HepG2 (cell line): Measurements from ENCODE around the gene MCF2L. TPM values are rescaled to one million over a fixed set of nuclear protein-coding genes. Genes with fewer than 3 reads are reported as not detected.
"Not testable (repeated sequence)": the region's sequence is repeated elsewhere in the genome, so short reads cannot be mapped to it uniquely, and the experiment has no call there.

Source experiments
- ATAC-seq: fragments of 200-7000 bp; cut with Tn5 transposase; 3 replicates; pipeline ENCODE4 v1.9.1; 2020; ENCODE audit warnings: mild to moderate bottlenecking, moderate library complexity
- BruUV-seq: library from RNA; stranded (reverse); fragments of 400-500 nt; replicated peaks from 2 replicates; lab custom pipeline; 2021; lab: Mats Ljungman, UMichigan
- CTCF ChIA-PET: fragments of 300-600 bp; formaldehyde crosslinking; extraction: SDS; loops from one replicate; lab custom pipeline; 2021; ENCODE audit warnings: low total read pairs, inconsistent platforms, low intra/inter-chr PET ratio; lab: Yijun Ruan, JAX
- POLR2A ChIA-PET: fragments of 350-600 bp; sonication (Branson Sonifier 250); formaldehyde crosslinking; loops from one replicate; lab custom pipeline; 2020; ENCODE audit warnings: antibody characterized with exemption, inconsistent platforms; lab: Yijun Ruan, JAX
- DNase-seq: peaks from one replicate; pipeline ENCODE4 v3.0.0-alpha.2; 2015; ENCODE audit warnings: low spot score
- FAIRE-seq: peaks from 3 replicates; lab custom pipeline; 2011; peaks lifted over from hg19 to GRCh38; lab: Jason Lieb, UNC
- H2AFZ ChIP-seq: one replicate; pipeline ENCODE4 v1.6.1; 2011; ENCODE audit warnings: low read length, inconsistent platforms
- H3K27ac ChIP-seq: fragments of 300-600 bp; 3 replicates; pipeline ENCODE4 v1.8.0; 2011; ENCODE audit warnings: mixed run types, mild to moderate bottlenecking, mixed read lengths, low read length, inconsistent platforms; ENCODE audit not compliant: insufficient read depth; ENCODE audit errors: extremely low read length
- H3K27me3 ChIP-seq, 2 experiments: fragments of 200-600 bp in 1 of 2; 2 replicates in 1 of 2; 3 replicates in 1 of 2; pipeline versions ENCODE4 v1.6.0 to v1.8.0; 2011; ENCODE audit warnings: low read length in 2 of 2, mild to moderate bottlenecking in 2 of 2, moderate library complexity in 2 of 2, inconsistent platforms in 1 of 2; ENCODE audit not compliant: insufficient read depth in 2 of 2, control insufficient read depth in 1 of 2
- H3K36me3 ChIP-seq, 2 experiments: fragments of 200-600 bp in 1 of 2; replicated peaks in 1 of 2; 2 replicates in 1 of 2; 3 replicates in 1 of 2; pipeline versions ENCODE4 v1.5.1 to v1.8.0; 2011; ENCODE audit warnings: low read length in 2 of 2, inconsistent platforms in 1 of 2; ENCODE audit not compliant: insufficient read depth in 2 of 2, control insufficient read depth in 1 of 2
- H3K4me1 ChIP-seq: 2 replicates; pipeline ENCODE4 v1.5.1; 2012; ENCODE audit warnings: low read length, inconsistent platforms; ENCODE audit not compliant: insufficient read depth
- H3K4me2 ChIP-seq: 2 replicates; pipeline ENCODE4 v1.6.0; 2011; ENCODE audit warnings: low read depth, low read length, inconsistent platforms
- H3K4me3 ChIP-seq, 3 experiments: fragments of 200-600 bp in 1 of 3; sonication (generic), shearing (Covaris generic) in 1 of 3; replicated peaks in 1 of 3; 2 replicates each; pipeline ENCODE4 v1.5.1; 2011 to 2016; ENCODE audit warnings: low read length in 3 of 3, inconsistent platforms in 2 of 3, low read depth in 2 of 3, mild to moderate bottlenecking in 2 of 3, control low read depth in 1 of 3, mixed read lengths in 1 of 3; ENCODE audit not compliant: insufficient read depth in 1 of 3
- H3K79me2 ChIP-seq: one replicate; pipeline ENCODE4 v1.6.1; 2011; ENCODE audit warnings: low read length, inconsistent platforms; ENCODE audit not compliant: insufficient read depth
- H3K9ac ChIP-seq: 2 replicates; pipeline ENCODE4 v1.6.0; 2011; ENCODE audit warnings: mild to moderate bottlenecking, low read depth, low read length, inconsistent platforms; ENCODE audit not compliant: insufficient read depth
- H3K9me3 ChIP-seq: 2 replicates; pipeline ENCODE4 v1.5.1; 2012; ENCODE audit warnings: mild to moderate bottlenecking, low read length
- H4K20me1 ChIP-seq: 2 replicates; pipeline ENCODE4 v1.6.0; 2011; ENCODE audit warnings: inconsistent platforms, mild to moderate bottlenecking, low read length, moderate library complexity; ENCODE audit not compliant: insufficient read depth
- KDM5A ChIP-seq: fragments of 200-600 bp; sonication (generic); IDR thresholded peaks from 2 replicates; pipeline ENCODE4 v1.7.0; 2018; ENCODE audit warnings: antibody characterized with exemption, mild to moderate bottlenecking, low read length, borderline replicate concordance
- RBFOX2 ChIP-seq: fragments of 200-400 bp; formaldehyde crosslinking; IDR thresholded peaks from 2 replicates; pipeline ENCODE4 v1.6.1; 2017; ENCODE audit warnings: low read depth, mild to moderate bottlenecking, low read length
- WGBS: methylation state at CpG from one replicate; pipeline ENCODE4 v1.1.6; 2017; ENCODE audit warnings: low lambda C conversion rate; 5-methylcytosine and 5-hydroxymethylcytosine counted together
- in situ Hi-C: cut with HindIII; loops from 2 replicates; pipeline ENCODE4 v1.10.0; 2017; ENCODE audit warnings: low pct_unique_long_range_greater_than_20kb; ENCODE audit not compliant: extremely low pct_ligation_motif_present
- intact Hi-C: fragments of 100-400 bp; cut with micrococcal nuclease; formaldehyde crosslinking; loops from one replicate; pipeline ENCODE4 v1.10.0; 2022; ENCODE audit not compliant: unreplicated experiment
- polyA plus RNA-seq, 8 experiments: library from polyadenylated mRNA; depleted of rRNA in 3 of 8; stranded (reverse) in 7 of 8; unstranded in 1 of 8; fragments of >200 nt; fragmentation: Illumina TruSeq in 4 of 8; extraction: Trizol in 4 of 8; gene quantifications; 2 replicates each; pipeline versions ENCODE4 v1.2.1 to v1.2.3, GENCODE V29; 2011 to 2016; ENCODE audit warnings: low read depth in 4 of 8, missing spikeins in 1 of 8, mixed read lengths in 1 of 8; ENCODE audit not compliant: insufficient read depth in 1 of 8
- total RNA-seq, 5 experiments: library from RNA; depleted of rRNA; stranded (reverse); fragments of >200 nt; fragmentation: Illumina TruSeq; extraction: Trizol; gene quantifications; 2 replicates each; pipeline ENCODE4 v1.2.3, GENCODE V29; 2016; ENCODE audit warnings: low read depth in 1 of 5
- TF ChIP-seq, protein P1 (sequence below): sonication (generic); formaldehyde crosslinking; IDR thresholded peaks from 2 replicates; pipeline ENCODE4 v1.8.0; 2022; ENCODE audit warnings: mild to moderate bottlenecking, missing genetic modification reagents; ENCODE audit not compliant: insufficient replicate concordance

MCF2L gene
- total and polyA plus RNA-seq, 2 of the 13 experiments (the other 11 are each of a cell fraction or from before 2014, with no cell fraction given): 19.4 to 28.4 TPM

GRCh38 chr13:113110852-113111315 lies 141.9 kb downstream of the MCF2L start:
- Histone ChIP-seq H3K79me2 (peaks cover 5% of the 10 kb centered on the region), H4K20me1 (no peaks in the 10 kb centered on the region), H3K4me3 (no peak overlapping the region), H3K36me3 (peaks cover 0 to 1% of the 10 kb centered on the region in 2 experiments; a peak in 1 of 5 replicates)
- over 99% methylated on average over 21 of the region's 49 CpGs for WGBS
- TF ChIP-seq KDM5A: no peak
- peak; percentile 14; the same call in 1 of the 2 replicates for TF ChIP-seq RBFOX2
- TF ChIP-seq, all 625 proteins: peak for 1
- CTCF ChIA-PET: no interaction called here
- H2AFZ ChIP-seq: no peak overlapping the region
- ATAC-seq (no peak), FAIRE-seq (no peak), DNase-seq (no peak)
- H3K27ac ChIP-seq: no peak overlapping the region
- intact Hi-C loops: no loop called here
- POLR2A ChIA-PET: no interaction called here
- H3K9ac ChIP-seq: no peak overlapping the region
- H3K27me3 ChIP-seq: no peaks in the 10 kb centered on the region
- in situ Hi-C loops: no loop called here
- peaks cover 22% of the 10 kb centered on the region for H3K4me1 ChIP-seq
- no peak overlapping the region for H3K4me2 ChIP-seq
- no TSS peak for BruUV-seq
- H3K9me3 ChIP-seq: no peaks in the 10 kb centered on the region

DNA sequence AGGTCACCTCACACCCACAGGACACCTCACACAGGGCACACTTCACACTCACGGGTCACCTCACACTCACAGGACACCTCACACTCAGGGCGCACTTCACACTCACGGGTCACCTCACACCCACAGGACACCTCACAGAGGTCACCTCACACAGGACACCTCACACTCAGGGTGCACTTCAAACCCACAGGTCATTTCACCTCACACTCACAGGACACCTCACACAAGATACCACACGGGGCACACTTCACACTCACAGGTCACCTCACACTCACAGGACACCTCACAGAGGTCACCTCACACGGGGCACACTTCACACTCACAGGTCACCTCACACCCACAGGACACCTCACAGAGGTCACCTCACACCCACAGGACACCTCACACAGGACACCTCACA lies 142.8 kb downstream of the MCF2L start:
- ATAC-seq, H3K27me3 ChIP-seq, H3K9me3 ChIP-seq, H3K9ac ChIP-seq, H3K79me2 ChIP-seq, H3K27ac ChIP-seq, H2AFZ ChIP-seq, H3K36me3 ChIP-seq, POLR2A ChIA-PET, intact Hi-C loops, BruUV-seq, H4K20me1 ChIP-seq, H3K4me2 ChIP-seq, CTCF ChIA-PET, DNase-seq, in situ Hi-C loops, FAIRE-seq, H3K4me3 ChIP-seq: not testable (repeated sequence)
- WGBS: 95% methylated on average over 5 of the region's 5 CpGs
- TF ChIP-seq, protein P1, sequence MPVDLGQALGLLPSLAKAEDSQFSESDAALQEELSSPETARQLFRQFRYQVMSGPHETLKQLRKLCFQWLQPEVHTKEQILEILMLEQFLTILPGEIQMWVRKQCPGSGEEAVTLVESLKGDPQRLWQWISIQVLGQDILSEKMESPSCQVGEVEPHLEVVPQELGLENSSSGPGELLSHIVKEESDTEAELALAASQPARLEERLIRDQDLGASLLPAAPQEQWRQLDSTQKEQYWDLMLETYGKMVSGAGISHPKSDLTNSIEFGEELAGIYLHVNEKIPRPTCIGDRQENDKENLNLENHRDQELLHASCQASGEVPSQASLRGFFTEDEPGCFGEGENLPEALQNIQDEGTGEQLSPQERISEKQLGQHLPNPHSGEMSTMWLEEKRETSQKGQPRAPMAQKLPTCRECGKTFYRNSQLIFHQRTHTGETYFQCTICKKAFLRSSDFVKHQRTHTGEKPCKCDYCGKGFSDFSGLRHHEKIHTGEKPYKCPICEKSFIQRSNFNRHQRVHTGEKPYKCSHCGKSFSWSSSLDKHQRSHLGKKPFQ (CRISPR knock-in tag): peak; percentile 74
- peaks cover 18% of the 10 kb centered on the region for H3K4me1 ChIP-seq
